Lower leg skin (tissue), 4 donors: Measurements from ENCODE around the gene CAP2. TPM values are rescaled to one million over a fixed set of nuclear protein-coding genes. Genes with fewer than 3 reads are reported as not detected.
"Not testable (repeated sequence)": the region's sequence is repeated elsewhere in the genome, so short reads cannot be mapped to it uniquely, and the experiment has no call there.

Source experiments
- DNase-seq, 2 donors: peaks; one replicate each; pipeline ENCODE4 v3.0.0-alpha.2; 2019; ENCODE audit warnings: low spot score in 2 of 2
- H3K4me3 ChIP-seq: fragments of 200-600 bp; sonication (generic); 2 replicates; pipeline ENCODE4 v1.5.1; 2017; ENCODE audit warnings: mild to moderate bottlenecking, low read depth; ENCODE audit not compliant: poor library complexity, severe bottlenecking
- CTCF ChIP-seq, 3 donors: fragments of 450-650 bp; IDR thresholded peaks; one replicate each; pipeline ENCODE4 v1.5.1; 2016; ENCODE audit warnings: antibody characterized with exemption in 3 of 3, mild to moderate bottlenecking in 3 of 3, moderate library complexity in 2 of 3
- POLR2A ChIP-seq, 2 donors: fragments of 450-650 bp; IDR thresholded peaks; one replicate each; pipeline ENCODE4 v1.6.1; 2016 to 2017; ENCODE audit warnings: antibody characterized with exemption in 2 of 2, mild to moderate bottlenecking in 1 of 2, moderate library complexity in 1 of 2
- WGBS, 2 donors: methylation state at CpG; one replicate each; pipeline ENCODE4 v1.1.5; 2018; 5-methylcytosine and 5-hydroxymethylcytosine counted together
- intact Hi-C: fragments of 100-400 bp; cut with DNase I; formaldehyde crosslinking; loops from one replicate; pipeline ENCODE4 v1.15.0; 2023; ENCODE audit warnings: low total_unique reads
- total RNA-seq, 4 donors: library from RNA; depleted of rRNA; stranded (reverse); fragments of >200 nt; gene quantifications; one replicate each; pipeline ENCODE4 v1.1.0, GENCODE V29; 2016

Gene CAP2
- total RNA-seq, 4 donors from 2014 or later: 1.1 to 2.3 (median 1.7) TPM

- peak in 1 of 2 donors; percentile 37 for DNase-seq
- WGBS, 2 donors: 7% methylated on average over 7 of the region's 7 CpGs
These were observed 190.9 kb downstream of the CAP2 start for GRCh38 chr6:17584241-17584803.

GRCh38 chr6:17585766-17586490, 192.5 kb downstream of the CAP2 start:
- DNase-seq: no peak

More at GRCh38 chr6:17584241-17584803, 190.9 kb downstream of the CAP2 start:
- TF ChIP-seq POLR2A (IDR thresholded peaks at IDR 0.05) (no peak), CTCF (IDR thresholded peaks at IDR 0.05) (peak in 1 of 3 donors; percentile 81)
- no peak overlapping the region for H3K4me3 ChIP-seq
- intact Hi-C loops: loop anchor here (5.0 kb wide), 1 partner anchor 427 kb away; no protein-coding TSS in a partner anchor

GRCh38 chr6:17586623-17587022, 193.2 kb downstream of the CAP2 start:
- intact Hi-C loops: not testable (repeated sequence)

More at GRCh38 chr6:17585766-17586490, 192.5 kb downstream of the CAP2 start:
- intact Hi-C loops: no loop called here
- H3K4me3 ChIP-seq: no peak overlapping the region
- TF ChIP-seq CTCF (IDR thresholded peaks at IDR 0.05): no peak
- no peak for TF ChIP-seq POLR2A (IDR thresholded peaks at IDR 0.05)
- WGBS, 2 donors: 77 to 81% methylated on average over 7 of the region's 7 CpGs

GRCh38 chr6:17588011-17588410, 194.6 kb downstream of the CAP2 start:
- no peak for DNase-seq
- WGBS, 2 donors: 94 to 96% methylated on average over 6 of the region's 6 CpGs
- H3K4me3 ChIP-seq: no peak overlapping the region
- intact Hi-C loops: no loop called here
- TF ChIP-seq POLR2A (IDR thresholded peaks at IDR 0.05): no peak
- no peak for TF ChIP-seq CTCF (IDR thresholded peaks at IDR 0.05)

More at GRCh38 chr6:17586623-17587022, 193.2 kb downstream of the CAP2 start:
- H3K4me3 ChIP-seq, DNase-seq: not testable (repeated sequence)
- WGBS, 2 donors: 92 to 94% methylated on average over 13 of the region's 13 CpGs

- intact Hi-C loops: no loop called here
- no peak for DNase-seq
- H3K4me3 ChIP-seq: no peak overlapping the region
- 54 to 63% methylated on average over 5 of the region's 5 CpGs for WGBS, 2 donors
- TF ChIP-seq POLR2A (IDR thresholded peaks at IDR 0.05): no peak
- TF ChIP-seq CTCF (IDR thresholded peaks at IDR 0.05): no peak
These were observed 196.2 kb downstream of the CAP2 start for GRCh38 chr6:17589406-17590096.

- H3K4me3 ChIP-seq: no peak overlapping the region
- intact Hi-C loops: no loop called here
- TF ChIP-seq POLR2A (IDR thresholded peaks at IDR 0.05): no peak
- TF ChIP-seq CTCF (IDR thresholded peaks at IDR 0.05): no peak
- DNase-seq: no peak
- 67 to 70% methylated on average over 1 of the region's 1 CpG for whole genome bisulfite sequencing, 2 donors
These were observed 197.9 kb downstream of the CAP2 start for GRCh38 chr6:17591287-17591686.
